SK-N-SH (cell line): ENCODE data around the gene ACSL3.

Experiments used
- EP300 ChIP-seq, 2 experiments: IDR thresholded peaks; 2 replicates each; pipeline versions ENCODE4 v1.4.0 to v1.6.1; 2012; ENCODE audit warnings: borderline replicate concordance in 1 of 2, low read depth in 1 of 2, low read length in 1 of 2
- GABPA ChIP-seq: IDR thresholded peaks from 2 replicates; pipeline ENCODE4 v1.4.0; 2012; ENCODE audit warnings: low read depth, mild to moderate bottlenecking
- MEF2A ChIP-seq: IDR thresholded peaks from 2 replicates; pipeline ENCODE4 v1.4.0; 2012; ENCODE audit warnings: low read depth, borderline replicate concordance
- NFIC ChIP-seq: IDR thresholded peaks from 2 replicates; pipeline ENCODE4 v1.4.0; 2012; ENCODE audit warnings: borderline replicate concordance
- POLR2AphosphoS5 ChIP-seq: IDR thresholded peaks from 2 replicates; pipeline ENCODE4 v1.6.1; 2012; ENCODE audit warnings: low read depth, low read length
- RAD21 ChIP-seq: IDR thresholded peaks from 2 replicates; pipeline ENCODE4 v1.6.1; 2012; ENCODE audit warnings: mild to moderate bottlenecking, low read length
- SIN3A ChIP-seq: IDR thresholded peaks from 2 replicates; pipeline ENCODE4 v1.6.1; 2012; ENCODE audit warnings: low read depth, mild to moderate bottlenecking, low read length, moderate library complexity, borderline replicate concordance
- SMC3 ChIP-seq: IDR thresholded peaks from 2 replicates; pipeline ENCODE4 v1.6.1; 2012; ENCODE audit warnings: low read depth, low read length, improper control_type of control experiment
- TAF1 ChIP-seq: IDR thresholded peaks from 2 replicates; pipeline ENCODE4 v1.6.1; 2012; ENCODE audit warnings: low read depth, mild to moderate bottlenecking, low read length, moderate library complexity, borderline replicate concordance
- TCF12 ChIP-seq: IDR thresholded peaks from 2 replicates; pipeline ENCODE4 v1.4.0; 2012
- USF1 ChIP-seq: IDR thresholded peaks from 2 replicates; pipeline ENCODE4 v1.4.0; 2012; ENCODE audit warnings: low read depth, borderline replicate concordance
- YY1 ChIP-seq: IDR thresholded peaks from 2 replicates; pipeline ENCODE4 v1.4.0; 2012; ENCODE audit warnings: low read depth, mild to moderate bottlenecking
- TF ChIP-seq, protein P1 (sequence below): fragments of 200-600 bp; sonication (generic); IDR thresholded peaks from 2 replicates; pipeline ENCODE4 v1.6.1; 2017; ENCODE audit warnings: antibody characterized with exemption, mild to moderate bottlenecking, moderate library complexity
- TF ChIP-seq, protein P2 (sequence below): IDR thresholded peaks from 2 replicates; pipeline ENCODE4 v1.6.1; 2012; ENCODE audit warnings: mild to moderate bottlenecking, low read depth, low read length, moderate library complexity

GRCh38 chr2:222944971-222945740, 84.3 kb downstream of the ACSL3 start:
- TF ChIP-seq TAF1 (no peak), SMC3 (no peak), RAD21 (0 out of 2 replicates have a peak, but pooled peaks have one; percentile 7), SIN3A (no peak), YY1 (no peak), EP300 (IDR thresholded peaks at IDR 0.05; ENCODE audit: borderline replicate concordance in 1 of 2, low read depth in 1 of 2, low read length in 1 of 2) (no peak), POLR2AphosphoS5 (no peak), TCF12 (no peak), GABPA (no peak), MEF2A (no peak), NFIC (no peak), USF1 (no peak)
- TF ChIP-seq, protein P1, sequence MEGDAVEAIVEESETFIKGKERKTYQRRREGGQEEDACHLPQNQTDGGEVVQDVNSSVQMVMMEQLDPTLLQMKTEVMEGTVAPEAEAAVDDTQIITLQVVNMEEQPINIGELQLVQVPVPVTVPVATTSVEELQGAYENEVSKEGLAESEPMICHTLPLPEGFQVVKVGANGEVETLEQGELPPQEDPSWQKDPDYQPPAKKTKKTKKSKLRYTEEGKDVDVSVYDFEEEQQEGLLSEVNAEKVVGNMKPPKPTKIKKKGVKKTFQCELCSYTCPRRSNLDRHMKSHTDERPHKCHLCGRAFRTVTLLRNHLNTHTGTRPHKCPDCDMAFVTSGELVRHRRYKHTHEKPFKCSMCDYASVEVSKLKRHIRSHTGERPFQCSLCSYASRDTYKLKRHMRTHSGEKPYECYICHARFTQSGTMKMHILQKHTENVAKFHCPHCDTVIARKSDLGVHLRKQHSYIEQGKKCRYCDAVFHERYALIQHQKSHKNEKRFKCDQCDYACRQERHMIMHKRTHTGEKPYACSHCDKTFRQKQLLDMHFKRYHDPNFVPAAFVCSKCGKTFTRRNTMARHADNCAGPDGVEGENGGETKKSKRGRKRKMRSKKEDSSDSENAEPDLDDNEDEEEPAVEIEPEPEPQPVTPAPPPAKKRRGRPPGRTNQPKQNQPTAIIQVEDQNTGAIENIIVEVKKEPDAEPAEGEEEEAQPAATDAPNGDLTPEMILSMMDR = no peak
- TF ChIP-seq, protein P2, sequence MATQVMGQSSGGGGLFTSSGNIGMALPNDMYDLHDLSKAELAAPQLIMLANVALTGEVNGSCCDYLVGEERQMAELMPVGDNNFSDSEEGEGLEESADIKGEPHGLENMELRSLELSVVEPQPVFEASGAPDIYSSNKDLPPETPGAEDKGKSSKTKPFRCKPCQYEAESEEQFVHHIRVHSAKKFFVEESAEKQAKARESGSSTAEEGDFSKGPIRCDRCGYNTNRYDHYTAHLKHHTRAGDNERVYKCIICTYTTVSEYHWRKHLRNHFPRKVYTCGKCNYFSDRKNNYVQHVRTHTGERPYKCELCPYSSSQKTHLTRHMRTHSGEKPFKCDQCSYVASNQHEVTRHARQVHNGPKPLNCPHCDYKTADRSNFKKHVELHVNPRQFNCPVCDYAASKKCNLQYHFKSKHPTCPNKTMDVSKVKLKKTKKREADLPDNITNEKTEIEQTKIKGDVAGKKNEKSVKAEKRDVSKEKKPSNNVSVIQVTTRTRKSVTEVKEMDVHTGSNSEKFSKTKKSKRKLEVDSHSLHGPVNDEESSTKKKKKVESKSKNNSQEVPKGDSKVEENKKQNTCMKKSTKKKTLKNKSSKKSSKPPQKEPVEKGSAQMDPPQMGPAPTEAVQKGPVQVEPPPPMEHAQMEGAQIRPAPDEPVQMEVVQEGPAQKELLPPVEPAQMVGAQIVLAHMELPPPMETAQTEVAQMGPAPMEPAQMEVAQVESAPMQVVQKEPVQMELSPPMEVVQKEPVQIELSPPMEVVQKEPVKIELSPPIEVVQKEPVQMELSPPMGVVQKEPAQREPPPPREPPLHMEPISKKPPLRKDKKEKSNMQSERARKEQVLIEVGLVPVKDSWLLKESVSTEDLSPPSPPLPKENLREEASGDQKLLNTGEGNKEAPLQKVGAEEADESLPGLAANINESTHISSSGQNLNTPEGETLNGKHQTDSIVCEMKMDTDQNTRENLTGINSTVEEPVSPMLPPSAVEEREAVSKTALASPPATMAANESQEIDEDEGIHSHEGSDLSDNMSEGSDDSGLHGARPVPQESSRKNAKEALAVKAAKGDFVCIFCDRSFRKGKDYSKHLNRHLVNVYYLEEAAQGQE = no peak
